ENCODE results near the gene ANTKMT.
"Not testable (repeated sequence)": the region's sequence is repeated elsewhere in the genome, so short reads cannot be mapped to it uniquely, and the experiment has no call there.

Gene ANTKMT

DNA sequence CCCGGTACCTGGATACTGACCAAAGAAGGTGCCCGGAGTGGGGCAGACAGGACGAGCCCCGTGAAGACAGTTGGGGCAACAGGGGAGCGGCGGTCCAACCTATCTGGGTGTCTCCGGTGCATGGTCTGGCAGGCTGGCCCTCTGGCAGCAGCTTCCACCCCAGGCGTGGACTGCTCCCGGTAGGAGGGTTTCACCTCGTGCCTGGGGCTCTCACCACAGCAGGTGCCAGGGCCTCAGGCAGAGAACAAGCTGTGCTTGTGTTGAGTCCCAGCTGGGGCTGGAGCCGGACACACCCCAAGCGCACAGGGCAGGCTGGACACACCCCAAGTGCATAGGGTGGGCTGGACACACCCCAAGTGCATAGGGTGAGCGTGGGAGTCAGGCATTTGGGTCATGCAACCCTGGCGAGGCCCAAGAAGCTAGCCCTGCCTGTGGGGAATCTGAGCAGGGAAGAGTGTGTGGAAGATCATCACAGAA lies 13.8 kb upstream of the ANTKMT start:
- Histone ChIP-seq H3K27me3 (ENCODE audit: control insufficient read depth in 5 of 5, insufficient read depth in 4 of 5, low read length in 5 of 5) (peaks cover 74 to 87% (median 79%) of the 10 kb centered on the region in 5 donors), H3K4me1 (ENCODE audit: control insufficient read depth in 5 of 5, insufficient read depth in 5 of 5, low read length in 5 of 5) (peaks cover 0 to 5% (median 0%) of the 10 kb centered on the region in 5 donors), H3K27ac (ENCODE audit: low read depth, low read length) (no peak overlapping the region), H3K4me3 (ENCODE audit: low read depth in 1 of 5, low read length in 5 of 5) (no peak overlapping the region), H3K36me3 (ENCODE audit: control insufficient read depth in 5 of 5, insufficient read depth in 5 of 5, low read length in 5 of 5) (no peaks in the 10 kb centered on the region), H3K9me3 (ENCODE audit: control insufficient read depth in 5 of 5, low read length in 5 of 5) (no peaks in the 10 kb centered on the region), H3K9ac (ENCODE audit: low read length in 5 of 5) (no peak overlapping the region)

DNA sequence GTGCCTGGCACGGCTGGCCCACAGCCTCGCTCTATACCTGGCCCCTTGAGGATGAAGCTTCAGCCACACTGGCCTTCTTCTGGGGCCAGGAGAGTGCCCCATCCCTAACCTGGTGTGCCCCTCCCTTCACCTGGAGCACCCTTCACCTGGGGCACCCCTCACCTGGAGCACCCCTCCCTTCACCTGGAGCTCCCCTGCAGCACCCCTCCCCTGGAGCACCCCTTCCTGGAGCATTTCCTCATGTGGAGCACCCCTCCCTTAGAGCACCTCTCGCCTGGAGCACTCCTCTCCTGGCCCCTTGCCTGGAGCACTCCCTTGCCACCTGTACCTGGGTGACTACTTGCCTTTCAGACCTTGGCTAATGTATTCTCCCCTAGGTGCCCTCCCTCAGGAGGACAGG lies 12.9 kb upstream of the ANTKMT start:
- no peak overlapping the region for H3K9ac ChIP-seq (ENCODE audit: low read length in 5 of 5)
- H3K27ac ChIP-seq (ENCODE audit: low read depth, low read length): no peak overlapping the region
- no peaks in the 10 kb centered on the region for H3K9me3 ChIP-seq (ENCODE audit: control insufficient read depth in 5 of 5, low read length in 5 of 5)
- H3K4me3 ChIP-seq (ENCODE audit: low read depth in 1 of 5, low read length in 5 of 5): no peak overlapping the region
- peaks cover 0 to 5% (median 0%) of the 10 kb centered on the region in 5 donors for H3K4me1 ChIP-seq (ENCODE audit: control insufficient read depth in 5 of 5, insufficient read depth in 5 of 5, low read length in 5 of 5)
- no peaks in the 10 kb centered on the region for H3K36me3 ChIP-seq (ENCODE audit: control insufficient read depth in 5 of 5, insufficient read depth in 5 of 5, low read length in 5 of 5)
- peaks cover 67 to 78% (median 72%) of the 10 kb centered on the region in 5 donors for H3K27me3 ChIP-seq (ENCODE audit: control insufficient read depth in 5 of 5, insufficient read depth in 4 of 5, low read length in 5 of 5)

GRCh38 chr16:708959-709358 lies 12.0 kb upstream of the ANTKMT start:
- Histone ChIP-seq H3K27ac (ENCODE audit: low read depth, low read length) (no peak overlapping the region), H3K4me3 (ENCODE audit: low read depth in 1 of 5, low read length in 5 of 5) (no peak overlapping the region), H3K4me1 (ENCODE audit: control insufficient read depth in 5 of 5, insufficient read depth in 5 of 5, low read length in 5 of 5) (peaks cover 0 to 6% (median 0%) of the 10 kb centered on the region in 5 donors), H3K27me3 (ENCODE audit: control insufficient read depth in 5 of 5, insufficient read depth in 4 of 5, low read length in 5 of 5) (peaks cover 58 to 69% (median 62%) of the 10 kb centered on the region in 5 donors), H3K9me3 (ENCODE audit: control insufficient read depth in 5 of 5, low read length in 5 of 5) (no peaks in the 10 kb centered on the region), H3K9ac (ENCODE audit: low read length in 5 of 5) (no peak overlapping the region), H3K36me3 (ENCODE audit: control insufficient read depth in 5 of 5, insufficient read depth in 5 of 5, low read length in 5 of 5) (no peaks in the 10 kb centered on the region)

DNA sequence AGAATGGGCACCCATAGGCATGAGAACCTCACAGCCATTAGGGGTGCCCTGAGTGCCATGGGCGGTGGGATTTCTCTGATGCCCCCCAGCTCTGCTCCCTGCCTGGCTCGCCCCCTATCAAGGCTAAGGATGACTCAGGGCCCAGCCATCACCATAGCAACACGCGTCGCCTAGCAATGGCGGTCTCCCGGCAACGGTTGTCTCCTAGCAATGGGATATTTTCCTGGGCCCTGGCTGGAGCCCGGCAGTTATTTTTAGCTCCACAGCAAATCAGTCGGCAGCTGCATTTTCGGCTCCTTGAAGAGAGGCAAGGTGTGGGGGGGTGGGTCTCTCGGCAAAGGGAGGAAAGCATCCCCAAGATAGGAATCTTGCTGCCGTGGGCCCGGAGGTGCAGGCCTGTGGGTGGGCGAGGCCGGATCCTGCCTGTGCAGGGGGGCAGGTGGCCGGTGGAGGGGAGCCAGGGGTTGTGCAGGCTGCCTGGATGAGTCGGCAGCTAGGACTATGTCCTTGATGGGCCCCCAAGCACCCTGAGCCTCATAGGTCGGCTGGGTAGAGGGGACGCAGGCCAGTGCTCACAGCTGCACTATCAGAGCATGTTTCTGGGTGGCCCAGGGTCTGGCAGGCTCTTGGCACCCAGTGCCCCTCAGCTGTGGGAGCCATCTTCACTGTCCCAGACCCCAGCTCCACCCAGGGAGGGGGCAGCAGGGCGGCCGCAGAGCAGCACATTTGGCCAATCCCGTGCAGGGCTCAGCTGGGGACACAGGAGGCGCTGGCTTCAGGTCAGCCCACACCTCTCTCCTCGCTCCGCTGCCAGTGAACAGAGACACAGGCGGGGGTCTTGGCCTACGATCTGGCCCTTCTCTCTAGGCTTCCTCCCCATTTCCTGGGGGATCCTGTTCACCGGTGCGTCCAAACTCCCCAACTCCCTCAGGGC lies 11.1 kb upstream of the ANTKMT start:
- peaks cover 49 to 60% (median 53%) of the 10 kb centered on the region in 5 donors for H3K27me3 ChIP-seq (ENCODE audit: control insufficient read depth in 5 of 5, insufficient read depth in 4 of 5, low read length in 5 of 5)

GRCh38 chr16:710500-711075 lies 10.4 kb upstream of the ANTKMT start:
- no peak overlapping the region for H3K27ac ChIP-seq (ENCODE audit: low read depth, low read length)
- H3K27me3 ChIP-seq (ENCODE audit: control insufficient read depth in 5 of 5, insufficient read depth in 4 of 5, low read length in 5 of 5): peaks cover 47 to 57% (median 52%) of the 10 kb centered on the region in 5 donors

More for the DNA sequence above, 11.1 kb upstream of the ANTKMT start:
- Histone ChIP-seq H3K9me3 (ENCODE audit: control insufficient read depth in 5 of 5, low read length in 5 of 5) (no peaks in the 10 kb centered on the region), H3K9ac (ENCODE audit: low read length in 5 of 5) (no peak overlapping the region), H3K36me3 (ENCODE audit: control insufficient read depth in 5 of 5, insufficient read depth in 5 of 5, low read length in 5 of 5) (no peaks in the 10 kb centered on the region), H3K4me3 (ENCODE audit: low read depth in 1 of 5, low read length in 5 of 5) (no peak overlapping the region), H3K4me1 (ENCODE audit: control insufficient read depth in 5 of 5, insufficient read depth in 5 of 5, low read length in 5 of 5) (peaks cover 0 to 14% (median 6%) of the 10 kb centered on the region in 5 donors), H3K27ac (ENCODE audit: low read depth, low read length) (no peak overlapping the region)

GRCh38 chr16:711084-711483 lies 9.9 kb upstream of the ANTKMT start:
- Histone ChIP-seq H3K4me1 (ENCODE audit: control insufficient read depth in 5 of 5, insufficient read depth in 5 of 5, low read length in 5 of 5) (peaks cover 0 to 24% (median 13%) of the 10 kb centered on the region in 5 donors), H3K27me3 (ENCODE audit: control insufficient read depth in 5 of 5, insufficient read depth in 4 of 5, low read length in 5 of 5) (peaks cover 47 to 55% (median 52%) of the 10 kb centered on the region in 5 donors), H3K36me3 (ENCODE audit: control insufficient read depth in 5 of 5, insufficient read depth in 5 of 5, low read length in 5 of 5) (no peaks in the 10 kb centered on the region), H3K4me3 (ENCODE audit: low read depth in 1 of 5, low read length in 5 of 5) (no peak overlapping the region), H3K9me3 (ENCODE audit: control insufficient read depth in 5 of 5, low read length in 5 of 5) (no peaks in the 10 kb centered on the region), H3K9ac (ENCODE audit: low read length in 5 of 5) (no peak overlapping the region), H3K27ac (ENCODE audit: low read depth, low read length) (no peak overlapping the region)

More at GRCh38 chr16:710500-711075, 10.4 kb upstream of the ANTKMT start:
- Histone ChIP-seq H3K4me3 (ENCODE audit: low read depth in 1 of 5, low read length in 5 of 5) (no peak overlapping the region), H3K36me3 (ENCODE audit: control insufficient read depth in 5 of 5, insufficient read depth in 5 of 5, low read length in 5 of 5) (no peaks in the 10 kb centered on the region), H3K4me1 (ENCODE audit: control insufficient read depth in 5 of 5, insufficient read depth in 5 of 5, low read length in 5 of 5) (peaks cover 0 to 19% (median 9%) of the 10 kb centered on the region in 5 donors), H3K9ac (ENCODE audit: low read length in 5 of 5) (no peak overlapping the region), H3K9me3 (ENCODE audit: control insufficient read depth in 5 of 5, low read length in 5 of 5) (no peaks in the 10 kb centered on the region)

DNA sequence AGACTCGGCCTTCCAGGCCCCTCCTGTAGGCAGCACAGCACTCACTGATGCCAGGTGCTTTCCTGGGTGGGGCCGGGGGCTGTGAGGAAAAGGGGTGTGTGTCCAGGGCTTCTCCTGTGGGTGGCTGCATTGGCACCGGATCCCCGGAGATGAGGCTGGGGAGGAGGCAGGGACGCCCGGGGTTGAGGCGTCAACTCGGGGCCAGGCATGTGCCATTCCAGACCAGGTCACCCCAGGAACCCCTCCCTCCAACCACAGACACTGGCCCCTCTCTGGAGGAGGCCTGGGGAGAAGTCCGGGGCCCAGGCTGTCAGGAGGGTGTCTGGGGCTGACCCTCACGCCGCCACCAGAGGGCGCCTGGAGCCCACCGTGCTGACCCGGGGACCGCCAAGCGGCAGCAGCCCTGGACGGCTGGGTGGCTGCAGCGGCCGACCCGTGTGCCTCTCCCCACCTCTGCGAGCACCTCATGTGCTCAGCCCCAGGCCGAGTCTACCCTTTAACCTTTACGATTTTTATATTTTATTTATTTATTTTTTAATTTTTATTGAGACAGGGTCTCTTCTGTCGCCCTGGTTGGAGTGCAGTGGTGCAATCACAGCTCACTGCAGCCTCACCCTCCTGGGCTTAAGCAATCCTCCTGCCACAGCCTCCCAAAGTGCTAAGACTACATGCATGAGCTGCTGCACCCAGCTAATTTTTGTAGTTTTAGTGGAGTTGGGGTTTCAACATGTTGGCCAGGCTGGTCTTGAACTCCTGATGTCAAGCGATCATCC lies 9.2 kb upstream of the ANTKMT start:
- no peak overlapping the region for H3K27ac ChIP-seq (ENCODE audit: low read depth, low read length)
- peaks cover 0 to 25% (median 17%) of the 10 kb centered on the region in 5 donors for H3K4me1 ChIP-seq (ENCODE audit: control insufficient read depth in 5 of 5, insufficient read depth in 5 of 5, low read length in 5 of 5)
- H3K36me3 ChIP-seq (ENCODE audit: control insufficient read depth in 5 of 5, insufficient read depth in 5 of 5, low read length in 5 of 5): no peaks in the 10 kb centered on the region
- H3K9me3 ChIP-seq (ENCODE audit: control insufficient read depth in 5 of 5, low read length in 5 of 5): no peaks in the 10 kb centered on the region
- no peak overlapping the region for H3K9ac ChIP-seq (ENCODE audit: low read length in 5 of 5)
- no peak overlapping the region for H3K4me3 ChIP-seq (ENCODE audit: low read depth in 1 of 5, low read length in 5 of 5)
- peaks cover 45 to 52% (median 52%) of the 10 kb centered on the region in 5 donors for H3K27me3 ChIP-seq (ENCODE audit: control insufficient read depth in 5 of 5, insufficient read depth in 4 of 5, low read length in 5 of 5)

DNA sequence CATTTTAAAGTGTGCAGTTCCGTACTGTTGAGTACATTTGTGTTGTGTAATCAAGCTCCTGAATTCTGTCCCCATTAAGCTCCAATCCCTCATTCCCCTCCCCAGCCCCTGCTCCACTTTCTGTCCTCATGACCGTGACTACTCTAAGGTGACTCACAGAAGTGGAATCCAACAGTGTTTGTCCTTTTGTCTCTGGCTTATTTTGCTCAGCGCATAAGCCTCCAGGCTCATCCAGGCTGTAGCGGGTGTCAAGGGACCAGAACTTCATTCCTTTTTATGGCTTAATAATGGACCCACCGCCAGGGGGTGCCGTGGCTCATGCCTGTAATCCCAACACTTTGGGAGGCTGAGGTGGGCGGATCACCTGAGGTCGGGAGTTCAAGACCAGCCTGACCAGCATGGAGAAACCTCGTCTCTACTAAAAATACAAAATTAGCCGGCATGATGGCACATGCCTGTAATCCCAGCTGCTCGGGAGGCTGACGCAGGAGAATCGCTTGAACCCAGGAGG lies 8.2 kb upstream of the ANTKMT start:
- not testable (repeated sequence) for H3K4me3 ChIP-seq (ENCODE audit: low read depth in 1 of 5, low read length in 5 of 5); H3K9me3 ChIP-seq (ENCODE audit: control insufficient read depth in 5 of 5, low read length in 5 of 5); H3K36me3 ChIP-seq (ENCODE audit: control insufficient read depth in 5 of 5, insufficient read depth in 5 of 5, low read length in 5 of 5); H3K27ac ChIP-seq (ENCODE audit: low read depth, low read length); H3K9ac ChIP-seq (ENCODE audit: low read length in 5 of 5)
- Histone ChIP-seq H3K27me3 (ENCODE audit: control insufficient read depth in 5 of 5, insufficient read depth in 4 of 5, low read length in 5 of 5) (peaks cover 37 to 45% (median 43%) of the 10 kb centered on the region in 5 donors), H3K4me1 (ENCODE audit: control insufficient read depth in 5 of 5, insufficient read depth in 5 of 5, low read length in 5 of 5) (peaks cover 0 to 25% (median 17%) of the 10 kb centered on the region in 5 donors)

DNA sequence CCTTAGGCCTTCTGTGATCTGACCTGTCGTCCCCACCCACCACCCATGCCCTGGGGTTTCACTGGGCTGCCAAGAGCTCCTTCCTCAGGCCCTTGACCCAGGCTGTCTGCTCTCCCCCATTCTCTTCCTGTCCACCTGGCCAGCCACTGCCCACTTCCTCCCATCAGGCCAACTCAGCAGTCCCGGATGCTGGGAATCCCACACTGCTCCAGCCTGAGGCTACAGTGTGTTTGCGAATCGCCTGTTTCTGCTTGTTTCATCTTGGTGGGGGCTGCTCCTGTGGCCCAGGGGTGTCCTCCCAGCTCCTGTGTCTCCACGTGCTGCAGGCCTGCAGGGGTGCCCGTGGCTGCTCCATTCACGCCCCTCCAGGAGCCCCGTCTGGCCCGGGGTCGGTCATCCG lies 6.9 kb upstream of the ANTKMT start:
- Histone ChIP-seq H3K27ac (ENCODE audit: low read depth, low read length) (no peak overlapping the region), H3K4me1 (ENCODE audit: control insufficient read depth in 5 of 5, insufficient read depth in 5 of 5, low read length in 5 of 5) (peaks cover 0 to 25% (median 17%) of the 10 kb centered on the region in 5 donors), H3K4me3 (ENCODE audit: low read depth in 1 of 5, low read length in 5 of 5) (no peak overlapping the region), H3K9ac (ENCODE audit: low read length in 5 of 5) (no peak overlapping the region), H3K27me3 (ENCODE audit: control insufficient read depth in 5 of 5, insufficient read depth in 4 of 5, low read length in 5 of 5) (peaks cover 25 to 36% (median 30%) of the 10 kb centered on the region in 5 donors), H3K9me3 (ENCODE audit: control insufficient read depth in 5 of 5, low read length in 5 of 5) (no peaks in the 10 kb centered on the region), H3K36me3 (ENCODE audit: control insufficient read depth in 5 of 5, insufficient read depth in 5 of 5, low read length in 5 of 5) (no peaks in the 10 kb centered on the region)
